Endothelial cell of umbilical vein (primary cell): ENCODE measurements around the gene EVX1. TPM values are rescaled to one million over a fixed set of nuclear protein-coding genes. Genes with fewer than 3 reads are reported as not detected.
A peak's percentile ranks its signal among the peaks of the same experiment; 100 is the strongest.

Experiments used
- BruUV-seq: library from RNA; stranded (reverse); fragments of 400-500 nt; replicated peaks from 2 replicates; lab custom pipeline; 2021; lab: Mats Ljungman, UMichigan
- CTCF ChIA-PET: fragments of 300-600, 350-600 bp; sonication (Branson Sonifier 250); formaldehyde crosslinking; loops from one replicate; lab custom pipeline; 2021; ENCODE audit warnings: antibody characterized with exemption, inconsistent platforms; lab: Charles Lee
- POLR2A ChIA-PET: fragments of 300-600, 350-600 bp; sonication (Branson Sonifier 250); formaldehyde crosslinking; loops from one replicate; lab custom pipeline; 2021; ENCODE audit warnings: antibody characterized with exemption, inconsistent platforms; lab: Charles Lee
- DNase-seq: peaks from one replicate; pipeline ENCODE4 v3.0.0-alpha.2; 2011; ENCODE audit warnings: low read depth, low spot score
- FAIRE-seq: peaks from 2 replicates; lab custom pipeline; 2011; peaks lifted over from hg19 to GRCh38; lab: Jason Lieb, UNC
- H2AFZ ChIP-seq: 2 replicates; pipeline ENCODE4 v1.6.0; 2012; ENCODE audit warnings: low read depth, low read length, control low read depth, inconsistent platforms
- H3K27ac ChIP-seq: 2 replicates; pipeline ENCODE4 v1.5.1; 2011; ENCODE audit warnings: low read depth, mild to moderate bottlenecking, control low read depth, low read length, moderate library complexity; ENCODE audit not compliant: insufficient read depth
- H3K27me3 ChIP-seq, 2 experiments: 2 replicates each; pipeline versions ENCODE4 v1.6.0 to v1.6.1; 2011; ENCODE audit warnings: low read length in 2 of 2, mixed read lengths in 1 of 2; ENCODE audit not compliant: control insufficient read depth in 2 of 2, insufficient read depth in 2 of 2
- H3K36me3 ChIP-seq, 2 experiments: 2 replicates in 1 of 2; 3 replicates in 1 of 2; pipeline ENCODE4 v1.5.1; 2011; ENCODE audit warnings: low read length in 2 of 2, mild to moderate bottlenecking in 1 of 2, moderate library complexity in 1 of 2; ENCODE audit not compliant: control insufficient read depth in 2 of 2, insufficient read depth in 2 of 2; ENCODE audit errors: extremely low read depth in 1 of 2
- H3K4me1 ChIP-seq: 3 replicates; pipeline ENCODE4 v1.5.1; 2011; ENCODE audit warnings: mild to moderate bottlenecking, low read length; ENCODE audit not compliant: control insufficient read depth, insufficient read depth; ENCODE audit errors: extremely low read depth
- H3K4me2 ChIP-seq: 2 replicates; pipeline ENCODE4 v1.6.1; 2011; ENCODE audit warnings: low read length, control low read depth, mixed read lengths; ENCODE audit not compliant: insufficient read depth
- H3K4me3 ChIP-seq, 3 experiments: fragments of 200-600 bp in 1 of 3; sonication (generic), shearing (Covaris generic) in 1 of 3; replicated peaks in 1 of 3; 2 replicates each; pipeline ENCODE4 v1.5.1; 2011 to 2016; ENCODE audit warnings: control low read depth in 3 of 3, low read length in 3 of 3, mild to moderate bottlenecking in 2 of 3, inconsistent platforms in 1 of 3, low read depth in 1 of 3, moderate library complexity in 1 of 3; ENCODE audit not compliant: insufficient read depth in 1 of 3
- H3K79me2 ChIP-seq: 2 replicates; pipeline ENCODE4 v1.6.0; 2012; ENCODE audit warnings: low read length, inconsistent platforms; ENCODE audit not compliant: control insufficient read depth, insufficient read depth
- H3K9ac ChIP-seq: replicated peaks from 2 replicates; pipeline ENCODE3; 2011; ENCODE audit warnings: low read length, control low read depth; ENCODE audit not compliant: insufficient read depth; ENCODE audit errors: extremely low read depth
- H3K9me1 ChIP-seq: replicated peaks from 3 replicates; pipeline ENCODE4 v1.6.0; 2011; ENCODE audit warnings: mild to moderate bottlenecking, low read length; ENCODE audit not compliant: control insufficient read depth, insufficient read depth; ENCODE audit errors: extremely low read depth
- H3K9me3 ChIP-seq: replicated peaks from 2 replicates; pipeline ENCODE4 v1.5.1; 2012; ENCODE audit warnings: low read length, inconsistent platforms; ENCODE audit not compliant: control insufficient read depth, insufficient read depth
- H4K20me1 ChIP-seq: replicated peaks from 2 replicates; pipeline ENCODE3; 2011; ENCODE audit warnings: mild to moderate bottlenecking, low read length; ENCODE audit not compliant: control insufficient read depth, insufficient read depth; ENCODE audit errors: extremely low read depth
- EZH2 ChIP-seq: IDR thresholded peaks from 2 replicates; pipeline ENCODE4 v1.6.1; 2012; ENCODE audit warnings: borderline replicate concordance, low read depth, mild to moderate bottlenecking, moderate library complexity, low read length, inconsistent platforms; ENCODE audit not compliant: severe bottlenecking
- MAX ChIP-seq: IDR thresholded peaks from 2 replicates; pipeline ENCODE4 v1.6.1; 2011; ENCODE audit not compliant: insufficient read depth, insufficient read length
- POLR2AphosphoS5 ChIP-seq: IDR thresholded peaks from 2 replicates; pipeline ENCODE4 v1.6.1; 2012; ENCODE audit warnings: low read depth, mild to moderate bottlenecking, control low read depth, low read length, moderate library complexity; ENCODE audit not compliant: insufficient read depth
- dilution Hi-C: fragments of 300-500 bp; cut with MboI; formaldehyde crosslinking; loops from one replicate; pipeline ENCODE4 v1.15.0; 2019; ENCODE audit warnings: low sequenced_read_pairs; ENCODE audit not compliant: extremely low pct_ligation_motif_present
- intact Hi-C: fragments of 100-400 bp; cut with micrococcal nuclease; formaldehyde crosslinking; loops from one replicate; pipeline ENCODE4 v1.10.0; 2022
- polyA plus RNA-seq, 4 experiments: library from polyadenylated mRNA; depleted of rRNA in 3 of 4; stranded (reverse) in 3 of 4; unstranded in 1 of 4; fragments of >200 nt; gene quantifications; 2 replicates each; pipeline versions ENCODE4 v1.2.1 to v1.2.3, GENCODE V29; 2011 to 2012; ENCODE audit warnings: missing spikeins in 1 of 4
- total RNA-seq: library from RNA; stranded (reverse); gene quantifications from 2 replicates; pipeline ENCODE4 v1.2.3, GENCODE V29; 2021

EVX1 gene
- total and polyA plus RNA-seq, 2 donors (not counting 3 experiments of a cell fraction or from before 2014, with no cell fraction given): not detected

- dilution Hi-C loops (no loop called here), intact Hi-C loops (loop anchor here (1.0 to 2.0 kb wide), 2 partner anchors 39 to 376 kb away; no protein-coding TSS in a partner anchor)
- H3K27ac ChIP-seq: no peak within 1 kb of the TSS
- peak; percentile 40 for FAIRE-seq
- no peak for TF ChIP-seq MAX
- TF ChIP-seq POLR2AphosphoS5: no peak
- TF ChIP-seq EZH2: peak; percentile 53
- H3K9me3 ChIP-seq: no peaks in the 10 kb centered on the region
- H2AFZ ChIP-seq: peak within 1 kb of the TSS; percentile 75
- H3K4me3 ChIP-seq: peak within 1 kb of the TSS; percentile 19 to 47 (median 34)
- no peak for DNase-seq
- H3K4me1 ChIP-seq: peaks cover 18% of the 10 kb centered on the region
- BruUV-seq: no TSS peak
- ChIA-PET CTCF (interaction anchor here (0.7 to 2.9 kb wide), 18 partner anchors 9 to 896 kb away, joined by 3 to 24 read pairs (median 4); partner anchors contain the start of gene HOXA11), POLR2A (no interaction called here)
- H3K4me2 ChIP-seq: peak within 1 kb of the TSS; percentile 75
- H3K9me1 ChIP-seq: no peaks in the 10 kb centered on the region
- H3K9ac ChIP-seq: no peak within 1 kb of the TSS
- no peaks in the 10 kb centered on the region for H4K20me1 ChIP-seq
- peaks cover 75 to 94% of the 10 kb centered on the region in 2 experiments for H3K27me3 ChIP-seq
- no peaks in the 10 kb centered on the region for H3K79me2 ChIP-seq
- no peaks in the 10 kb centered on the region for H3K36me3 ChIP-seq
Observed at GRCh38 chr7:27199849-27200760, 42.5 kb upstream of the EVX1 start, which contains the start of gene HOXA13. TSS of gene HOXA13 (minus strand) at chr7:27200091. CDS start at chr7:27200077, 14 bp downstream.
